H1 (cell line): Measurements from ENCODE around the gene OSBP2. TPM values are rescaled to one million over a fixed set of nuclear protein-coding genes. Genes with fewer than 3 reads are reported as not detected.
A peak's percentile ranks its signal among the peaks of the same experiment; 100 is the strongest.

ENCODE experiments used
- CTCF ChIA-PET: fragments of 300-600 bp; sonication (Branson Sonifier 250); formaldehyde crosslinking; loops from one replicate; lab custom pipeline; 2021; ENCODE audit not compliant: partially characterized antibody; lab: Charles Lee
- POLR2A ChIA-PET: fragments of 300-600 bp; sonication (Branson Sonifier 250); formaldehyde crosslinking; loops from one replicate; lab custom pipeline; 2021; ENCODE audit warnings: inconsistent platforms; ENCODE audit not compliant: partially characterized antibody; lab: Charles Lee
- DNase-seq, 2 experiments: peaks; one replicate each; pipeline versions ENCODE4 v3.0.0 to v3.0.0-alpha.2; 2010 to 2022; ENCODE audit warnings: low spot score in 2 of 2, low read depth in 1 of 2, mixed read lengths in 1 of 2
- FAIRE-seq: peaks from 2 replicates; lab custom pipeline; 2011; peaks lifted over from hg19 to GRCh38; lab: Jason Lieb, UNC
- H2AFZ ChIP-seq: 2 replicates; pipeline ENCODE4 v1.8.1; 2012; ENCODE audit warnings: low read length, inconsistent platforms
- H2AK5ac ChIP-seq: 2 replicates; pipeline ENCODE4 v1.6.1; 2013; ENCODE audit warnings: low read depth, low read length
- H2BK120ac ChIP-seq: replicated peaks from 2 replicates; pipeline ENCODE3; 2013; ENCODE audit warnings: low read depth, low read length, inconsistent platforms
- H2BK12ac ChIP-seq: 2 replicates; pipeline ENCODE4 v1.6.1; 2013; ENCODE audit warnings: low read depth, low read length
- H2BK15ac ChIP-seq: 2 replicates; pipeline ENCODE4 v1.6.1; 2013; ENCODE audit warnings: low read length
- H2BK20ac ChIP-seq: 2 replicates; pipeline ENCODE4 v1.6.1; 2013; ENCODE audit warnings: low read length
- H2BK5ac ChIP-seq: 2 replicates; pipeline ENCODE4 v1.6.1; 2013; ENCODE audit warnings: low read depth, low read length
- H3K14ac ChIP-seq: 2 replicates; pipeline ENCODE4 v1.6.1; 2013; ENCODE audit warnings: inconsistent platforms; ENCODE audit not compliant: insufficient read length
- H3K18ac ChIP-seq: 2 replicates; pipeline ENCODE4 v1.6.1; 2013; ENCODE audit warnings: low read length; ENCODE audit errors: extremely low read depth
- H3K23ac ChIP-seq: 2 replicates; pipeline ENCODE4 v1.6.1; 2013; ENCODE audit warnings: inconsistent platforms; ENCODE audit not compliant: insufficient read length
- H3K23me2 ChIP-seq: 2 replicates; pipeline ENCODE4 v1.6.1; 2013; ENCODE audit warnings: low read depth, low read length
- H3K27ac ChIP-seq: 2 replicates; pipeline ENCODE4 v1.6.1; 2011; ENCODE audit warnings: low read depth, low read length, inconsistent platforms
- H3K27me3 ChIP-seq, 4 experiments: replicated peaks in 1 of 4; 1 replicate in 1 of 4; 2 replicates in 3 of 4; pipeline versions ENCODE4 v1.6.1 to v1.8.1; 2011 to 2013; ENCODE audit warnings: low read length in 3 of 4, mild to moderate bottlenecking in 3 of 4, inconsistent platforms in 2 of 4, mixed read lengths in 2 of 4, moderate library complexity in 1 of 4; ENCODE audit not compliant: control insufficient read depth in 3 of 4, insufficient read depth in 3 of 4; ENCODE audit errors: extremely low read depth in 1 of 4
- H3K36me3 ChIP-seq, 4 experiments: 2 replicates each; pipeline versions ENCODE4 v1.6.1 to v1.8.1; 2011 to 2013; ENCODE audit warnings: mild to moderate bottlenecking in 4 of 4, low read length in 3 of 4, moderate library complexity in 2 of 4, control low read depth in 1 of 4, inconsistent platforms in 1 of 4; ENCODE audit not compliant: insufficient read depth in 4 of 4, control insufficient read depth in 2 of 4
- H3K4ac ChIP-seq: replicated peaks from 2 replicates; pipeline ENCODE3; 2013; ENCODE audit warnings: low read length, low read depth, mixed read lengths, inconsistent platforms; ENCODE audit not compliant: insufficient read length
- H3K4me1 ChIP-seq, 4 experiments: replicated peaks in 1 of 4; 1 replicate in 1 of 4; 2 replicates in 3 of 4; pipeline versions ENCODE4 v1.6.1 to v1.8.1; 2011 to 2013; ENCODE audit warnings: low read length in 3 of 4, inconsistent platforms in 2 of 4, mixed read lengths in 1 of 4; ENCODE audit not compliant: insufficient read depth in 4 of 4, control insufficient read depth in 3 of 4
- H3K4me2 ChIP-seq, 2 experiments: 2 replicates each; pipeline versions ENCODE4 v1.6.1 to v1.8.1; 2011 to 2013; ENCODE audit warnings: low read depth in 2 of 2, low read length in 2 of 2, control low read depth in 1 of 2, inconsistent platforms in 1 of 2, mild to moderate bottlenecking in 1 of 2; ENCODE audit not compliant: insufficient read depth in 1 of 2
- H3K4me3 ChIP-seq, 4 experiments: fragments of 200-600, 300-600 bp in 1 of 4; sonication (generic), shearing (Covaris generic), sonication (Bioruptor Twin) in 1 of 4; 2 replicates each; pipeline versions ENCODE4 v1.5.1 to v1.8.1; 2011 to 2016; ENCODE audit warnings: low read length in 4 of 4, low read depth in 3 of 4, control low read depth in 2 of 4, inconsistent platforms in 2 of 4, mild to moderate bottlenecking in 2 of 4, mixed read lengths in 1 of 4, moderate library complexity in 1 of 4; ENCODE audit not compliant: insufficient read depth in 2 of 4; ENCODE audit errors: extremely low read depth in 1 of 4
- H3K56ac ChIP-seq: replicated peaks from 2 replicates; pipeline ENCODE3; 2013; ENCODE audit warnings: low read depth, mild to moderate bottlenecking, mixed read lengths, low read length, inconsistent platforms; ENCODE audit not compliant: insufficient read length
- H3K79me1 ChIP-seq: 2 replicates; pipeline ENCODE4 v1.6.1; 2013; ENCODE audit warnings: low read depth, low read length, control low read depth
- H3K79me2 ChIP-seq, 2 experiments: 2 replicates each; pipeline versions ENCODE4 v1.6.1 to v1.8.1; 2012 to 2013; ENCODE audit warnings: low read length in 2 of 2, mild to moderate bottlenecking in 2 of 2, inconsistent platforms in 1 of 2; ENCODE audit not compliant: insufficient read depth in 2 of 2, control insufficient read depth in 1 of 2
- H3K9ac ChIP-seq, 4 experiments: replicated peaks in 1 of 4; 1 replicate in 1 of 4; 2 replicates in 3 of 4; pipeline versions ENCODE4 v1.6.1 to v1.8.1; 2011 to 2013; ENCODE audit warnings: low read depth in 3 of 4, low read length in 3 of 4, control low read depth in 2 of 4, mild to moderate bottlenecking in 2 of 4, moderate library complexity in 2 of 4, inconsistent platforms in 1 of 4; ENCODE audit errors: extremely low read depth in 1 of 4
- H3K9me3 ChIP-seq, 2 experiments: 2 replicates each; pipeline versions ENCODE4 v1.6.1 to v1.8.1; 2012 to 2013; ENCODE audit warnings: mild to moderate bottlenecking in 2 of 2, moderate library complexity in 2 of 2, control low read depth in 1 of 2, inconsistent platforms in 1 of 2, low read depth in 1 of 2, low read length in 1 of 2, mixed read lengths in 1 of 2; ENCODE audit not compliant: insufficient read depth in 2 of 2
- H4K20me1 ChIP-seq, 2 experiments: replicated peaks in 1 of 2; 2 replicates each; pipeline versions ENCODE3 to v1.8.1; 2011 to 2013; ENCODE audit warnings: inconsistent platforms in 2 of 2, low read length in 2 of 2, mild to moderate bottlenecking in 1 of 2; ENCODE audit not compliant: insufficient read depth in 2 of 2, control insufficient read depth in 1 of 2
- H4K5ac ChIP-seq: 2 replicates; pipeline ENCODE4 v1.6.1; 2013; ENCODE audit warnings: low read length, low read depth, mixed read lengths, inconsistent platforms; ENCODE audit not compliant: insufficient read length
- H4K8ac ChIP-seq: 2 replicates; pipeline ENCODE4 v1.8.0; 2013; ENCODE audit warnings: mild to moderate bottlenecking, moderate library complexity, low read length, inconsistent platforms; ENCODE audit not compliant: insufficient read depth; ENCODE audit errors: extremely low read depth
- H4K91ac ChIP-seq: replicated peaks from 2 replicates; pipeline ENCODE3; 2013; ENCODE audit warnings: low read length, mixed read lengths, inconsistent platforms; ENCODE audit not compliant: insufficient read length
- BRCA1 ChIP-seq: IDR thresholded peaks from 2 replicates; pipeline ENCODE4 v1.6.1; 2012; ENCODE audit warnings: low read depth, low read length, improper control_type of control experiment
- POLR2A ChIP-seq, 2 experiments: IDR thresholded peaks; 1 replicate in 1 of 2; 2 replicates in 1 of 2; pipeline ENCODE4 v1.6.1; 2011; ENCODE audit warnings: low read depth in 2 of 2, low read length in 2 of 2, mild to moderate bottlenecking in 2 of 2; ENCODE audit errors: control extremely low read depth in 1 of 2
- WGBS, 2 experiments: shearing (Covaris generic) in 1 of 2; methylation state at CpG; one replicate each; pipeline versions ENCODE4 v1.1.6 to v1.1.7; 2013 to 2015; ENCODE audit warnings: low lambda C conversion rate in 2 of 2, mixed read lengths in 2 of 2, inconsistent platforms in 1 of 2, low coverage in 1 of 2, missing lambda C conversion rate in 1 of 2; ENCODE audit not compliant: insufficient replicate concordance in 2 of 2, insufficient coverage in 1 of 2, insufficient read length in 1 of 2; ENCODE audit errors: extremely low coverage in 1 of 2, missing lambda C conversion rate in 1 of 2; 5-methylcytosine and 5-hydroxymethylcytosine counted together
- polyA plus RNA-seq, 7 experiments: library from polyadenylated mRNA; depleted of rRNA in 3 of 7; stranded (reverse) in 5 of 7; unstranded in 2 of 7; fragments of >200 nt in 5 of 7; fragments of 200-250 nt in 2 of 7; gene quantifications; 1 replicate in 5 of 7; 2 replicates in 1 of 7; 4 replicates in 1 of 7; pipeline versions ENCODE4 v1.2.1 to v1.2.3, GENCODE V29; 2011 to 2013; ENCODE audit warnings: missing spikeins in 2 of 7, mixed read lengths in 2 of 7
- total RNA-seq: library from RNA; stranded (reverse); fragmentation: NEBNext Ultra II Directional; extraction: Animal tissue kit (Norgen Biotek cat#: 25700); gene quantifications from 2 replicates; pipeline ENCODE4 v1.2.1, GENCODE V29; 2021

Gene OSBP2
- total and polyA plus RNA-seq, 2 of the 8 experiments (the other 6 are each of a cell fraction or from before 2014, with no cell fraction given): 3.4 to 3.7 TPM

- Histone ChIP-seq H2BK15ac (no peak overlapping the region; the same call in 1 of the 2 replicates), H2AFZ (no peak overlapping the region), H3K36me3 (no peaks in the 10 kb centered on the region), H3K9me3 (no peaks in the 10 kb centered on the region; a peak in 1 of 4 replicates), H3K23me2 (no peaks in the 10 kb centered on the region), H3K79me1 (no peaks in the 10 kb centered on the region), H3K4me3 (no peak overlapping the region), H4K91ac (peak overlapping the region; percentile 83), H3K4ac (peak overlapping the region; percentile 29), H2AK5ac (no peak overlapping the region), H2BK5ac (no peak overlapping the region), H2BK20ac (peak overlapping the region; percentile 100; the same call in 1 of the 2 replicates), H3K79me2 (no peaks in the 10 kb centered on the region), H3K9ac (no peak overlapping the region), H2BK120ac (peak overlapping the region; percentile 88), H3K27ac (no peak overlapping the region), H3K4me2 (no peak overlapping the region), H3K23ac (no peak overlapping the region), H2BK12ac (peak overlapping the region; percentile 93; the same call in 1 of the 2 replicates), H4K20me1 (no peaks in the 10 kb centered on the region), H3K18ac (no peak overlapping the region; the same call in 1 of the 2 replicates), H3K4me1 (peaks cover 3 to 10% (median 5%) of the 10 kb centered on the region in 4 experiments; a peak in 6 of 7 replicates), H3K14ac (no peak overlapping the region), H4K8ac (peak overlapping the region; percentile 29; the same call in 1 of the 2 replicates), H3K27me3 (no peaks in the 10 kb centered on the region), H4K5ac (no peak overlapping the region), H3K56ac (no peak overlapping the region)
- CTCF ChIA-PET: interaction anchor here (1.3 to 1.4 kb wide), 2 partner anchors 13 to 101 kb away, joined by 3 to 5 read pairs; partner anchors contain the start of gene DUSP18
- DNase-seq (no peak), FAIRE-seq (no peak)
- POLR2A ChIA-PET: interaction anchor here (1.7 kb wide), 1 partner anchor 19 kb away, joined by 7 read pairs; the partner anchor contains the start of gene SLC35E4
- 93% methylated on average over 14 of the region's 14 CpGs; no CpG with 5 or more reads in 1 of the 2 experiments for WGBS, 2 experiments
- TF ChIP-seq BRCA1 (no peak), POLR2A (IDR thresholded peaks at IDR 0.05; ENCODE audit: control extremely low read depth in 1 of 2, low read depth in 2 of 2, low read length in 2 of 2) (no peak)
These were observed 40.3 kb upstream of the OSBP2 start for GRCh38 chr22:30654361-30654760.
